Measurements from ENCODE around the gene GATA3.

DNA sequence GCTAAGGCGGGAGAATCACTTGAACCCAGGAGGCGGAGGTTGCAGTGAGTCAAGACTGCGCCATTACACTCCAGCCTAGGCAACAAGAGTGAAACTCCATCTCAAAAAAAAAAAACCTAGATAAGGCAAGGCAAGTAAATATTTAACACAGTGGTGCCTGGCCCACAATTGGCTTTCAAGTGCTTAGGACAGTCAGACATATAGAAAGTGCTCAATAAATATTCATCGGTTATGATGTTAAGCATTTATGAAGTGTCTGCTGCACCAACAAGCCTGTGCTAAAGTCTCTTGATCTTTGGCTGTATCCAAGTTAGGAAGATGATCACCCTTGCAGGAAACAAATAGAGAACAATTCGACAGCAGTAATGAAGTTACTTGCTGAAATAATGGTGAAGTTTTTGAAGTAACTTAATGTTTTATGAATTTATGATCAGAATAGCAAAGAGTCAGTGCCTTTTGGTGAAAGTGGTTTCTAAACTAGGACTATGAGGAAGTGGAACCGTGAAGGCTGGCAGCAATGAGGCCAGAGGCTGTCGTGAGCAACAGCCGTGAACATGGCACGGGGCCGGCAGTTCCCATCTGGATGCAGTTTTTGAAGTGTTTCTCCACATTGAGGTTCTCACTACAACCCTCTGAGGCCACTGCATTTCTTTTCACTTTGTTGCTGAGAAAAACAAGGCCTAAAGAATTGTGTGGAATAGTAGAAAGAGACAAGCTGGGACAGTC lies 48.1 kb upstream of the GATA3 start:
- TF ChIP-seq, protein P1, sequence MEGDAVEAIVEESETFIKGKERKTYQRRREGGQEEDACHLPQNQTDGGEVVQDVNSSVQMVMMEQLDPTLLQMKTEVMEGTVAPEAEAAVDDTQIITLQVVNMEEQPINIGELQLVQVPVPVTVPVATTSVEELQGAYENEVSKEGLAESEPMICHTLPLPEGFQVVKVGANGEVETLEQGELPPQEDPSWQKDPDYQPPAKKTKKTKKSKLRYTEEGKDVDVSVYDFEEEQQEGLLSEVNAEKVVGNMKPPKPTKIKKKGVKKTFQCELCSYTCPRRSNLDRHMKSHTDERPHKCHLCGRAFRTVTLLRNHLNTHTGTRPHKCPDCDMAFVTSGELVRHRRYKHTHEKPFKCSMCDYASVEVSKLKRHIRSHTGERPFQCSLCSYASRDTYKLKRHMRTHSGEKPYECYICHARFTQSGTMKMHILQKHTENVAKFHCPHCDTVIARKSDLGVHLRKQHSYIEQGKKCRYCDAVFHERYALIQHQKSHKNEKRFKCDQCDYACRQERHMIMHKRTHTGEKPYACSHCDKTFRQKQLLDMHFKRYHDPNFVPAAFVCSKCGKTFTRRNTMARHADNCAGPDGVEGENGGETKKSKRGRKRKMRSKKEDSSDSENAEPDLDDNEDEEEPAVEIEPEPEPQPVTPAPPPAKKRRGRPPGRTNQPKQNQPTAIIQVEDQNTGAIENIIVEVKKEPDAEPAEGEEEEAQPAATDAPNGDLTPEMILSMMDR (IDR thresholded peaks at IDR 0.05; ENCODE audit: poor library complexity): no peak
- no peak for TF ChIP-seq EZH2phosphoT487 (IDR thresholded peaks at IDR 0.05; ENCODE audit: low read depth, severe bottlenecking, unreplicated experiment)
- TF ChIP-seq EZH2 (IDR thresholded peaks at IDR 0.05; ENCODE audit: borderline replicate concordance): no peak

Measured in hepatocyte (in vitro differentiated cells).